Psoas muscle (tissue), 8 donors: ENCODE data around the gene CAPZA2. TPM values are rescaled to one million over a fixed set of nuclear protein-coding genes. Genes with fewer than 3 reads are reported as not detected.

Source experiments
- ATAC-seq, 4 donors: fragments of 200-7000 bp; cut with Tn5 transposase; one replicate each; pipeline ENCODE4 v1.9.1; 2020; ENCODE audit warnings: moderate library complexity in 3 of 4, mild to moderate bottlenecking in 2 of 4
- DNase-seq, 2 donors: peaks; one replicate each; pipeline ENCODE4 v3.0.0-alpha.2; 2020
- H3K27ac ChIP-seq: fragments of 200-600 bp; one replicate; pipeline ENCODE4 v1.8.0; 2022
- H3K27me3 ChIP-seq, 3 donors: fragments of 200-600 bp in 1 of 3; one replicate each; pipeline versions ENCODE4 v1.6.1 to v1.8.0; 2013 to 2022; ENCODE audit warnings: low read length in 2 of 3, mild to moderate bottlenecking in 2 of 3, moderate library complexity in 1 of 3; ENCODE audit not compliant: insufficient read depth in 3 of 3
- H3K36me3 ChIP-seq, 2 donors: fragments of 200-600 bp in 1 of 2; one replicate each; pipeline versions ENCODE4 v1.6.1 to v1.8.0; 2013 to 2022; ENCODE audit warnings: low read depth in 1 of 2, mild to moderate bottlenecking in 1 of 2, moderate library complexity in 1 of 2; ENCODE audit not compliant: insufficient read depth in 1 of 2
- H3K4me1 ChIP-seq: fragments of 200-600 bp; one replicate; pipeline ENCODE4 v1.8.0; 2022
- H3K4me3 ChIP-seq: fragments of 200-600 bp; one replicate; pipeline ENCODE4 v1.8.0; 2022; ENCODE audit warnings: mild to moderate bottlenecking
- H3K9me3 ChIP-seq: fragments of 200-600 bp; one replicate; pipeline ENCODE4 v1.8.0; 2022
- WGBS, 3 donors: extraction: QIAGEN DNeasy Blood & Tissue Kit; methylation state at CpG; one replicate each; pipeline versions ENCODE4 v1.1.6 to v1.1.7; 2013; 5-methylcytosine and 5-hydroxymethylcytosine counted together
- intact Hi-C, 2 donors: fragments of 100-400 bp; cut with DNase I; formaldehyde crosslinking; loops; one replicate each; pipeline versions ENCODE4 v1.11.0 to v1.14.2; 2022
- polyA plus RNA-seq, 3 donors: library from polyadenylated mRNA; stranded (reverse); fragments of 200-250 nt; gene quantifications; one replicate each; pipeline ENCODE4 v1.2.3, GENCODE V29; 2013
- total RNA-seq, 4 donors: library from RNA; stranded (reverse); fragmentation: NEBNext Ultra II Directional in 2 of 4; extraction: Animal tissue kit (Norgen Biotek cat#: 25700) in 2 of 4; gene quantifications; one replicate each; pipeline versions ENCODE4 v1.2.1 to v1.2.4, GENCODE V29; 2021 to 2023
- TF ChIP-seq, protein P1 (sequence below): fragments of 200-600 bp; IDR thresholded peaks from one replicate; pipeline ENCODE4 v1.8.0; 2022; ENCODE audit warnings: antibody characterized with exemption
- donor health status: healthy with polysubstance abuse.
- donor health status: DM: no; HTN: no; CAD: no; lungs with moderate emphysema.
- donor health status: Bipolar disorder and iron deficiency.
- donor health status: healthy.
- donor health status: DM: yes; HTN: yes; CAD: no.
- donor health status: DM: no; HTN: no; CAD: no.
- donor health status: DM: no; HTN: no; CAD: no.
- donor health status: DM: yes; HTN: yes; CAD: no.

The CAPZA2 gene
- total and polyA plus RNA-seq, 7 donors: 83.0 to 271 (median 152) TPM

- Histone ChIP-seq H3K27ac (peak overlapping the region; percentile 53), H3K36me3 (peaks cover 5 to 75% of the 10 kb centered on the region in 2 donors), H3K9me3 (no peaks in the 10 kb centered on the region), H3K4me3 (no peak overlapping the region), H3K27me3 (no peaks in the 10 kb centered on the region), H3K4me1 (peaks cover 26% of the 10 kb centered on the region)
- TF ChIP-seq, protein P1, sequence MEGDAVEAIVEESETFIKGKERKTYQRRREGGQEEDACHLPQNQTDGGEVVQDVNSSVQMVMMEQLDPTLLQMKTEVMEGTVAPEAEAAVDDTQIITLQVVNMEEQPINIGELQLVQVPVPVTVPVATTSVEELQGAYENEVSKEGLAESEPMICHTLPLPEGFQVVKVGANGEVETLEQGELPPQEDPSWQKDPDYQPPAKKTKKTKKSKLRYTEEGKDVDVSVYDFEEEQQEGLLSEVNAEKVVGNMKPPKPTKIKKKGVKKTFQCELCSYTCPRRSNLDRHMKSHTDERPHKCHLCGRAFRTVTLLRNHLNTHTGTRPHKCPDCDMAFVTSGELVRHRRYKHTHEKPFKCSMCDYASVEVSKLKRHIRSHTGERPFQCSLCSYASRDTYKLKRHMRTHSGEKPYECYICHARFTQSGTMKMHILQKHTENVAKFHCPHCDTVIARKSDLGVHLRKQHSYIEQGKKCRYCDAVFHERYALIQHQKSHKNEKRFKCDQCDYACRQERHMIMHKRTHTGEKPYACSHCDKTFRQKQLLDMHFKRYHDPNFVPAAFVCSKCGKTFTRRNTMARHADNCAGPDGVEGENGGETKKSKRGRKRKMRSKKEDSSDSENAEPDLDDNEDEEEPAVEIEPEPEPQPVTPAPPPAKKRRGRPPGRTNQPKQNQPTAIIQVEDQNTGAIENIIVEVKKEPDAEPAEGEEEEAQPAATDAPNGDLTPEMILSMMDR: no peak
- WGBS, 3 donors: 94 to 100% (median 95%) methylated on average over 1 of the region's 1 CpG
- DNase-seq (no peak), ATAC-seq (peak in 3 of 4 donors; percentile 52 to 68 (median 65))
- intact Hi-C loops: no loop called here
Observed at GRCh38 chr7:116912269-116912909, 50.0 kb downstream of the CAPZA2 start.

GRCh38 chr7:116918704-116919103 is 56.3 kb downstream of the CAPZA2 start:
- no peak for DNase-seq
- Histone ChIP-seq H3K36me3 (peaks cover 8 to 64% of the 10 kb centered on the region in 2 donors), H3K4me1 (no peaks in the 10 kb centered on the region), H3K4me3 (no peak overlapping the region), H3K27ac (no peak overlapping the region), H3K9me3 (no peaks in the 10 kb centered on the region), H3K27me3 (no peaks in the 10 kb centered on the region)
- TF ChIP-seq, protein P1: no peak
- intact Hi-C loops: no loop called here
- whole genome bisulfite sequencing, 3 donors: 91 to 94% (median 93%) methylated on average over 3 of the region's 3 CpGs
- no peak for ATAC-seq

DNA sequence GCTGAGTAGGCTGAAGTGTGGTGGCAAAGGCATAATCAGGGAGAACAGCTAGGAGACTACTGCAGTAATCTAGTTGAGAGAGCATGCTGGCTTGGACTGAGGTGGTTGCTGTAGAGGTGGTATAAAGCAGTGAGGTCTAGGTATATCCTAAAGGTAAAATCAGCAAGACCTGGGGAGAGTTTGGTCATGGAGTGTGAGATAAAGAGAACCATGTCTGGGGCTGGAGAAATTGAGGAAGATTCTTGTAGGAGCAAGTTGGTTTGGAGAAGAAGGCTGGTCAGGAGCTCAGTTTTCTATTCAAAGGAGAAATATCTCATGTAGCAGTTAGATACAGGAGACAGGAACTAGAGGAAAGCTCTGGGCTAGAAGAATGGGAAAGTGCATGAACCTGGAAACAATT is 58.0 kb downstream of the CAPZA2 start:
- no peaks in the 10 kb centered on the region for H3K27me3 ChIP-seq
- TF ChIP-seq, protein P1: no peak
- H3K36me3 ChIP-seq: peaks cover 6 to 53% of the 10 kb centered on the region in 2 donors
- intact Hi-C loops: no loop called here
- H3K4me1 ChIP-seq: no peaks in the 10 kb centered on the region
- no peak for ATAC-seq
- H3K27ac ChIP-seq: no peak overlapping the region
- DNase-seq: no peak
- H3K4me3 ChIP-seq: no peak overlapping the region
- H3K9me3 ChIP-seq: no peaks in the 10 kb centered on the region

GRCh38 chr7:116922545-116922944 is 60.2 kb downstream of the CAPZA2 start:
- Histone ChIP-seq H3K36me3 (peaks cover 3 to 31% of the 10 kb centered on the region in 2 donors), H3K27me3 (no peaks in the 10 kb centered on the region), H3K27ac (no peak overlapping the region), H3K4me1 (no peaks in the 10 kb centered on the region), H3K4me3 (no peak overlapping the region), H3K9me3 (no peaks in the 10 kb centered on the region)
- intact Hi-C loops: no loop called here
- TF ChIP-seq, protein P1: no peak
- WGBS, 3 donors: 66 to 80% (median 73%) methylated on average over 5 of the region's 5 CpGs
- DNase-seq (no peak), ATAC-seq (no peak)

DNA sequence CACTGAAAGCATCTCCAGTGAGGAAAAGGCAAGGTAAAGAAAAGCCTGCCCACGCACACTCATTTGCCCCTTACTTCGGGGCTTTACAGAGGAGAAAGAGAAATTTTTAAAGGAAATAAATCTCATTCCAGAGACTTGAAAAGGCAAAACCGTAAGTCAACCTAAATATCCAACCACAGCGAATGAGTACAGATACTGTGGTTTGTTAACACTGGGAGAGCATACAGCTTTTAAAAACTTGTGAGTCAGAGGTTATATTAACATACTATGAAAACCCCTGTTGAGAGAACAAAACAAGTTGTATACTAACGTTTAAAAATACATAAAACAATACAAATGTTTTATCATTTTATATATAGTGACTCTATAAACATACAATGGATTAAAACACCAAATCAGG is 62.4 kb downstream of the CAPZA2 start:
- Histone ChIP-seq H3K4me1 (no peaks in the 10 kb centered on the region), H3K27ac (no peak overlapping the region), H3K9me3 (no peaks in the 10 kb centered on the region), H3K27me3 (no peaks in the 10 kb centered on the region), H3K4me3 (no peak overlapping the region), H3K36me3 (peaks cover 2 to 10% of the 10 kb centered on the region in 2 donors)
- WGBS, 3 donors: 60 to 67% (median 64%) methylated on average over 5 of the region's 5 CpGs
- intact Hi-C loops: no loop called here
- TF ChIP-seq, protein P1: no peak
- ATAC-seq (no peak), DNase-seq (no peak)
